HG03097 (cell line): ENCODE results near the gene THSD7B.
"Not testable (repeated sequence)": the region's sequence is repeated elsewhere in the genome, so short reads cannot be mapped to it uniquely, and the experiment has no call there.

Source experiments
- ATAC-seq: cut with Tn5 transposase; IDR thresholded peaks from one replicate; pipeline ENCODE4 v1.9.1; 2021; ENCODE audit not compliant: unreplicated experiment, low FRiP score

The THSD7B gene

GRCh38 chr2:136765256-136766072, at the start of gene THSD7B:
Gene THSD7B (plus strand): TSS chr2:136765545. CDS start chr2:136882179, 116,634 bp downstream.
- ATAC-seq = no peak

- no peak for ATAC-seq
Measured at GRCh38 chr2:136718273-136718672, 47.1 kb upstream of the THSD7B start.

DNA sequence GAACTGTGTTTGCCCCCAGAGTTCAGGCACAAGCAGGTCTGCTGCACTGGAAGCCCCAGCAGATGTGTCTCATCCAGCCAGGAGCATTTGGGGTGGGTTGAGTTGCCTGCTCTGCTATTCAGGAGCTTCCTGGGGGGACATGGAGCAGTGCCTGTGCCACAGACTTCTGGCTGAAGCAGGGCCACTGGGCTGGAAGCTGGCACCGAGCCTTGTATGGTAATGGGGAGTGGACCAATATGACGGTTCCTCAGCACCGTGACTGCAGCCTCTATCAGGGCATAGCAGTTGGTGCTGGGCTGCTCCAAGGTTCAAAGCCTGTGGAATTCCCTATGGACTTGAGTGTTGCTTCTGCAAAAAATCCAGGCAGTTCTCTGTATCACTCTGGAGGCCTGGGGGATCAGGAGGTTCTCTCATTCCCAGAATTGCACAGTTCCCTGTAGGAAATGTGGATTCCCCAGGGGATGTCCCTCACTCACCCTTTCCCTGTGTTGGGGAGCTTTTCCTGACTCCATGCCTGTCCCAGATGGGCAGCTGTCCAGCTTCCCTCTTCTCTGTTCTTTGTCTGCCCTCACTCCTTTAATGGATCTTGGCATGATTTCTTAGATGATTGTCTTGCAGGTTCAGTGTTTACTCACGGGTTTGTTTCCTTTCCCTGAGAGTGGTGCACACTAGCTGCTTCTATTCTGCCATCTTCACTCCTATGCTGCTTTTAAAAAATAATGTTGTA, 37.2 kb upstream of the THSD7B start:
- no peak for ATAC-seq

DNA sequence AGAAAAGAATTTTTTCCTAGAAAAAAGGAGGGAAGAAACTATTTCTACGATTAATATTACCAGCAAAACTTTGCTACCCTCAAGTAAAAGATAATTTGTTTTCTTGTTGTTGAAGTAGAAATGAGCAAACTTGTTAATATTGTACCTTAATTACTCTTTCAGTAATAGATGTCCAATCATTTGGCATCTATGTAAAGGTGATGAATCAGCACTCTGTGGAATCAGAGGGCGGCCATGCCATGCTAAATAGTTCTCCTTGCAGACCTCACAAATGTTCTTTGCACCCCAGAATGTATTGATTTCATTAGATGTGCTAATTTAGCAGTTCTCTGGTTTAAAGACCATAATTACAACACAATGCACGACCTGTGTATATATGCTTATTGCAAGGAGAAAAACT, 29.1 kb upstream of the THSD7B start:
- no peak for ATAC-seq

- no peak for ATAC-seq
Measured at GRCh38 chr2:136738044-136738443, 27.3 kb upstream of the THSD7B start.

- ATAC-seq = no peak
Measured at GRCh38 chr2:136741471-136741870, 23.9 kb upstream of the THSD7B start.

GRCh38 chr2:136750065-136750464, 15.3 kb upstream of the THSD7B start:
- ATAC-seq = no peak

GRCh38 chr2:136751406-136751805, 13.9 kb upstream of the THSD7B start:
- ATAC-seq = no peak

DNA sequence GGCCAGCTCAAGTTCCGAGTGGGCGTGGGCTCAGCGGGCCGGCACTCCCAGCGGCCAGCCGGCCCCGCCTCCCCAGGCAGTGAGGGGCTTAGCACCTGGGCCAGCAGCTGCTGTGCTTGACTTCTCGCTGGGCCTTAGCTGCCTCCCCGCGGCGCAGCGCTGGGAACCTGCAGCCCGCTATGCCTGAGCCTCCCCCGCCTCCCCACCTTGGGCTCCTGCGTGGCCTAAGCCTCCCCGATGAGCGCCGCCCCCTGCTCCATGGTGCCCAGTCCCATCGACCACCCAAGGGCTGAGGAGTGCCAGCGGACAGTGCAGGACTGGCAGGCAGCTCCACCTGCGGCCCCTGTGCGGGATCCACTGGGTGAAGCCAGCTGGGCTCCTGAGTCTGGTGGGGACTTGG, 6.8 kb upstream of the THSD7B start:
- ATAC-seq = not testable (repeated sequence)

DNA sequence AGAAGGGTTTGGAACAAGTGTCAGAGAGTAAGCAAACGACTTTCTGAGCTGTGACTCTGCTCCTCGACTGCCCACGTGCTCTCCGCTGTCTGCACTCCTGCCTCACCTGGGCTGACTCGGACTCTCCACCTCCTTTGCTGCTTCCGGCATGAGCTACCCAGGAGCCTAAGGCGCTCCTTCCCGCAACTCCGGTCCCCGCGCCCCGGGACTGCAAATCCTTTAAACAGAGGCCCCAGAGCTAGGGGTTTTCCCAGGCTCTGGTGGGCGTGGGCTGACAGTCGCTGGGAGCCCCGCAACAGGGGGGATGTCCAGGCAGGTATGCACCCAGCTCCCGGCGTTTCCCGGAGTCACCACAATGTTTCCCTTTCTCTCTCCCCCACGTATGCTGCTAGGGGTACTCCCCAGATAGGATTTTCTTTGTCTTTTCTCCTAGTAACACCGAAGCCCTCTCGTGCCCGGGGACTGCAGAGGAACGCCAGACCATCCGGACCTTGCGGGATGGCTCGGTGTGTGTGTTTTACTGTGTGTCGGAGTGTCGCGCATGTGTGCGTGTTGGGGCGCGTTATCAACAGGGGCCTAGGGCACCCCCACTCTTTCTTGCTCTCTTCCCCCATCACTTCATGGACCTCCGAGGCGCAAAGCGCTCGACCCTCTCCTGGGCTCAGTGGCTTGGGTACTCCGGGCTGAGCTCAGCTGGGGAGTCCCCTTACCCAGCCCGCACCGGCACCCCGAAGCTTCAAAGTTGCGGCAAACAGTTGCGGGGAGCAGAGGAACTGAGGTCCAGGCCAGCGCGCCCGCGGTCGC, 691 bp upstream of the THSD7B start:
- ATAC-seq = no peak

GRCh38 chr2:136766073-136766404, 694 bp downstream of the THSD7B start:
- ATAC-seq = no peak

GRCh38 chr2:136767030-136767429, 1.7 kb downstream of the THSD7B start:
- no peak for ATAC-seq

GRCh38 chr2:136769871-136770270, 4.5 kb downstream of the THSD7B start:
- no peak for ATAC-seq

DNA sequence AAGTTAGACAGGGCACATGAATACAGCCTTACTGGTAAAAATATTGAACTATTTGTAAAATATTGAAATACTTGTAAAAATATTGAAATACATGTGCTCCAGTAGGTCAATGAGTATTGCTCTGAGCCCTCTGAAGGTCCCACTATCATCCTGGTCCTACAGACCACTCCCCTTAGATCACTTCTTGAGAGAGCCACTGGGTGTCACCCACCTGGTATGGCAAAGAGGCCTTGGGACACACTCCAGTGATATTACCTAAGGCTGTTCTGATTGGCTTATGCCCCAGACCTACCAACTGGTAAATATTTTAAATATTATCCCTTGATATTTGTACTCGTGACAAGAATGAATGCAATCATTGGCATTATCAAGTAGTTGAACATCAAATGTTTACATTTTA, 5.0 kb downstream of the THSD7B start:
- ATAC-seq = no peak

GRCh38 chr2:136777391-136777790, 12.0 kb downstream of the THSD7B start:
- ATAC-seq = no peak

- ATAC-seq = no peak
Measured at GRCh38 chr2:136783856-136784255, 18.5 kb downstream of the THSD7B start.

DNA sequence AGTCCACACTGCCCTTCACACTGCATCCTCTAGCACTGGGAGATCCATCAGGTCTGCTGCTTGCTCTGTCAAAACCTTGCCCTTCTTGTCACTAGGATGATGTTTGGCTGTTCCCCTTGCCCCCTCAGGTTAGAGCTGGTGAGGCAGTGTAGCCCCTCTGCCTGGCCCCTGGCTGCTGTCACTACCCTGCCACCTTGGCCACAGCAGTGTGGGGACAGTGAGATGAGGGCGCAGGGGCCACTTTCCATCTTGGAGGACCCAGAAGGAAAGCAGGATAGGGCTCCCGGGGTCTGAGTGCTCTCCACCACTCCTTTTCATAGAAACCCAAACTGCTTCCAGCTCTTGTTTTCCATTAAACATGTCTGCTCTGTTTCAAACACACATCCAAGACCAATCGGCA, 19.9 kb downstream of the THSD7B start:
- ATAC-seq = no peak

- no peak for ATAC-seq
Measured at GRCh38 chr2:136787970-136788369, 22.6 kb downstream of the THSD7B start.

GRCh38 chr2:136796339-136796738, 31.0 kb downstream of the THSD7B start:
- ATAC-seq = no peak

DNA sequence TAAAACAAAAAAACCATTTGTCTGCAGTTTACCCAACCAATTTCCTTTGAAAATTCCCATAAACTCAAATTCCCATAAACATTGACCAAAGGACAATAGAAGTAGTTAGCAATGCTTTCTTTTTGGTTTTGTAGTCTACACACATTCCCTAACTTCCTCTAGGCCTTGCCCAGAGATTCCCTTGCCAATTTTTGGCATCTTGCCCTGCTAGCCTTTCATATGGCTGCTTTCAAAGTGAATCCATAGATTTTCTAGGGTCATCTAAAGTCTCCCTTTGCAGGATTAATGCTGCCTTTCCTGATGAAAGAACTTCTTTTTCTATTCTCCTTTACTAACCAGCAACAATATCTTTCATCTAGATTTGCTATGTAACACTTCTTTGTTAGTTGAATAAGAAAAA, 33.4 kb downstream of the THSD7B start:
- no peak for ATAC-seq

DNA sequence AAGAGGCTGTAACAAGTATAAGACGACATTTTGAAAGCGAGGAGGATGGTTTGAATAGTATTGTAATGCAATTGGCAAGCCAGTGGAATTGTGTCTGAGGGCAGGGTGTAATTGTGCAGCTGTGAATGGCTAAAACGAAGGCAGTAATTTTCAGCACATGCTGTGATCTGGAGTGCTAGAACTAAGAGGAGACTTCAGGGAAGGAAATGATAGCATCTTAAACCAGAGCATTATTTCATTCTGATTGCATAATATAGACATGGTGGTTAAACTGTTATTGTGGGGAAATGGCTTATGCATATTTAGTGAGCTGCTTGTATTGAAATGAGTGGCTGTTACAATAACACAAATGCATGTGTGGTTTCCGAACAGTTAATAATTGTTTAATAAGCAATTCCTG, 36.3 kb downstream of the THSD7B start:
- ATAC-seq = no peak
